Panc1 (cell line): Measurements from ENCODE around the gene ATP1A1. TPM values are rescaled to one million over a fixed set of nuclear protein-coding genes. Genes with fewer than 3 reads are reported as not detected.

ENCODE experiments used
- ATAC-seq: fragments of 200-7000 bp; cut with Tn5 transposase; 2 replicates; pipeline ENCODE4 v1.9.1; 2020; ENCODE audit warnings: mild to moderate bottlenecking, moderate library complexity
- BruUV-seq: library from RNA; stranded (reverse); fragments of 400-500 nt; replicated peaks from 2 replicates; lab custom pipeline; 2021; lab: Mats Ljungman, UMichigan
- CTCF ChIA-PET: fragments of 300-600 bp; sonication (Branson Sonifier 250); formaldehyde crosslinking; loops from one replicate; lab custom pipeline; 2022; ENCODE audit warnings: antibody characterized with exemption; lab: Charles Lee
- POLR2A ChIA-PET: fragments of 300-600 bp; sonication (Branson Sonifier 250); formaldehyde crosslinking; loops from one replicate; lab custom pipeline; 2022; ENCODE audit warnings: antibody characterized with exemption; lab: Charles Lee
- DNase-seq: peaks from one replicate; pipeline ENCODE4 v3.0.0-alpha.2; 2010; ENCODE audit warnings: low read depth, low spot score
- H3K27ac ChIP-seq: 2 replicates; pipeline ENCODE4 v1.5.1; 2011; ENCODE audit warnings: mild to moderate bottlenecking, low read length, inconsistent platforms
- H3K27me3 ChIP-seq: fragments of 200-500 bp; sonication (Bioruptor generic); 2 replicates; pipeline ENCODE4 v1.6.0; 2014; ENCODE audit warnings: low read length, inconsistent platforms; ENCODE audit not compliant: control insufficient read depth, insufficient read depth
- H3K36me3 ChIP-seq: fragments of 200-500 bp; sonication (Bioruptor generic); 2 replicates; pipeline ENCODE4 v1.5.1; 2014; ENCODE audit warnings: inconsistent platforms, mild to moderate bottlenecking, low read length, moderate library complexity; ENCODE audit not compliant: control insufficient read depth, insufficient read depth
- H3K4me1 ChIP-seq: 2 replicates; pipeline ENCODE4 v1.5.1; 2011; ENCODE audit warnings: inconsistent platforms, mild to moderate bottlenecking, low read length, moderate library complexity; ENCODE audit not compliant: control insufficient read depth, insufficient read depth
- H3K4me3 ChIP-seq, 2 experiments: 2 replicates each; pipeline ENCODE4 v1.5.1; 2011 to 2012; ENCODE audit warnings: low read depth in 2 of 2, low read length in 2 of 2, mild to moderate bottlenecking in 2 of 2, inconsistent platforms in 1 of 2, moderate library complexity in 1 of 2
- H3K9me3 ChIP-seq: fragments of 200-500 bp; sonication (Bioruptor generic); 2 replicates; pipeline ENCODE4 v1.5.1; 2014; ENCODE audit warnings: low read depth, mild to moderate bottlenecking, inconsistent platforms, low read length, moderate library complexity; ENCODE audit not compliant: control insufficient read depth, insufficient read depth
- POLR2AphosphoS5 ChIP-seq: IDR thresholded peaks from 2 replicates; pipeline ENCODE4 v1.6.1; 2012; ENCODE audit warnings: mild to moderate bottlenecking, low read depth, low read length, moderate library complexity
- REST ChIP-seq, 2 experiments: IDR thresholded peaks; 2 replicates each; pipeline ENCODE4 v1.6.1; 2011 to 2012; ENCODE audit warnings: low read depth in 2 of 2, control low read depth in 1 of 2, low read length in 1 of 2, mild to moderate bottlenecking in 1 of 2, moderate library complexity in 1 of 2; ENCODE audit not compliant: insufficient read depth in 1 of 2
- SIN3A ChIP-seq: IDR thresholded peaks from 2 replicates; pipeline ENCODE4 v1.6.1; 2012; ENCODE audit warnings: low read depth, mild to moderate bottlenecking, low read length, moderate library complexity, borderline replicate concordance; ENCODE audit not compliant: insufficient read depth
- TCF7L2 ChIP-seq: IDR thresholded peaks from 2 replicates; pipeline ENCODE4 v1.6.1; 2011; ENCODE audit warnings: mild to moderate bottlenecking, low read depth, low read length, inconsistent platforms
- in situ Hi-C: cut with HindIII; loops from 2 replicates; pipeline ENCODE4 v1.10.0; 2016; ENCODE audit warnings: low sequenced_read_pairs, low pct_unique_long_range_greater_than_20kb
- intact Hi-C: fragments of 100-400 bp; cut with micrococcal nuclease; formaldehyde crosslinking; loops from one replicate; pipeline ENCODE4 v1.10.0; 2022; ENCODE audit not compliant: unreplicated experiment
- total RNA-seq: library from RNA; stranded (reverse); gene quantifications from one replicate; pipeline ENCODE4 v1.2.1, GENCODE V29; 2021; ENCODE audit not compliant: unreplicated experiment
- TF ChIP-seq, protein P1 (sequence below): fragments of 450-650 bp; IDR thresholded peaks from 2 replicates; pipeline ENCODE4 v1.5.1; 2017; ENCODE audit warnings: mild to moderate bottlenecking

Gene ATP1A1
- total RNA-seq, 1 experiment from 2014 or later, result 131 TPM

GRCh38 chr1:116328671-116329070 lies 44.4 kb upstream of the ATP1A1 start:
- H3K27me3 ChIP-seq, result no peaks in the 10 kb centered on the region
- POLR2A ChIA-PET, result no interaction called here
- no peak overlapping the region for H3K4me3 ChIP-seq
- H3K9me3 ChIP-seq, result no peaks in the 10 kb centered on the region
- H3K4me1 ChIP-seq, result no peaks in the 10 kb centered on the region
- DNase-seq (no peak), ATAC-seq (no peak)
- no peak for TF ChIP-seq SIN3A
- TF ChIP-seq, protein P1, sequence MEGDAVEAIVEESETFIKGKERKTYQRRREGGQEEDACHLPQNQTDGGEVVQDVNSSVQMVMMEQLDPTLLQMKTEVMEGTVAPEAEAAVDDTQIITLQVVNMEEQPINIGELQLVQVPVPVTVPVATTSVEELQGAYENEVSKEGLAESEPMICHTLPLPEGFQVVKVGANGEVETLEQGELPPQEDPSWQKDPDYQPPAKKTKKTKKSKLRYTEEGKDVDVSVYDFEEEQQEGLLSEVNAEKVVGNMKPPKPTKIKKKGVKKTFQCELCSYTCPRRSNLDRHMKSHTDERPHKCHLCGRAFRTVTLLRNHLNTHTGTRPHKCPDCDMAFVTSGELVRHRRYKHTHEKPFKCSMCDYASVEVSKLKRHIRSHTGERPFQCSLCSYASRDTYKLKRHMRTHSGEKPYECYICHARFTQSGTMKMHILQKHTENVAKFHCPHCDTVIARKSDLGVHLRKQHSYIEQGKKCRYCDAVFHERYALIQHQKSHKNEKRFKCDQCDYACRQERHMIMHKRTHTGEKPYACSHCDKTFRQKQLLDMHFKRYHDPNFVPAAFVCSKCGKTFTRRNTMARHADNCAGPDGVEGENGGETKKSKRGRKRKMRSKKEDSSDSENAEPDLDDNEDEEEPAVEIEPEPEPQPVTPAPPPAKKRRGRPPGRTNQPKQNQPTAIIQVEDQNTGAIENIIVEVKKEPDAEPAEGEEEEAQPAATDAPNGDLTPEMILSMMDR, result no peak
- TF ChIP-seq TCF7L2, result no peak
- no peak for TF ChIP-seq POLR2AphosphoS5
- TF ChIP-seq REST (IDR thresholded peaks at IDR 0.05; ENCODE audit: insufficient read depth in 1 of 2, low read depth in 2 of 2, low read length in 1 of 2), result no peak
- H3K27ac ChIP-seq, result no peak overlapping the region
- BruUV-seq, result no TSS peak
- H3K36me3 ChIP-seq, result no peaks in the 10 kb centered on the region
- CTCF ChIA-PET, result no interaction called here
- in situ Hi-C loops (no loop called here), intact Hi-C loops (no loop called here)

- ChIA-PET CTCF (no interaction called here), POLR2A (no interaction called here)
- H3K36me3 ChIP-seq, result no peaks in the 10 kb centered on the region
- TF ChIP-seq, protein P1, result no peak
- TF ChIP-seq REST (IDR thresholded peaks at IDR 0.05; ENCODE audit: insufficient read depth in 1 of 2, low read depth in 2 of 2, low read length in 1 of 2) (no peak), SIN3A (no peak), POLR2AphosphoS5 (no peak), TCF7L2 (no peak)
- intact Hi-C loops (no loop called here), in situ Hi-C loops (no loop called here)
- no peaks in the 10 kb centered on the region for H3K9me3 ChIP-seq
- DNase-seq (no peak), ATAC-seq (no peak)
- no peak overlapping the region for H3K27ac ChIP-seq
- BruUV-seq, result no TSS peak
- H3K4me1 ChIP-seq, result no peaks in the 10 kb centered on the region
- H3K4me3 ChIP-seq, result no peak overlapping the region
- no peaks in the 10 kb centered on the region for H3K27me3 ChIP-seq
These were observed 43.3 kb upstream of the ATP1A1 start for GRCh38 chr1:116329524-116330341.
